Epithelial cell of prostate (primary cell): ENCODE results near the gene INHBB.
"Not testable (repeated sequence)": the region's sequence is repeated elsewhere in the genome, so short reads cannot be mapped to it uniquely, and the experiment has no call there.

Source experiments
- DNase-seq: peaks from one replicate; pipeline ENCODE4 v3.0.0-alpha.2; 2011; ENCODE audit warnings: low read depth, low spot score
- H3K27ac ChIP-seq: fragments of 450-650 bp; 2 replicates; pipeline ENCODE4 v1.5.1; 2017; ENCODE audit warnings: mild to moderate bottlenecking

The INHBB gene

GRCh38 chr2:120315367-120316033 lies 30.4 kb upstream of the INHBB start:
- no peak for DNase-seq
- no peak overlapping the region for H3K27ac ChIP-seq

- DNase-seq, result no peak
- no peak overlapping the region for H3K27ac ChIP-seq
These were observed 29.9 kb upstream of the INHBB start for GRCh38 chr2:120316071-120316470.

- H3K27ac ChIP-seq, result no peak overlapping the region
- DNase-seq, result no peak
These were observed 29.3 kb upstream of the INHBB start for GRCh38 chr2:120316528-120317179.

GRCh38 chr2:120317180-120317533 lies 28.8 kb upstream of the INHBB start:
- no peak overlapping the region for H3K27ac ChIP-seq

GRCh38 chr2:120317916-120318315 lies 28.0 kb upstream of the INHBB start:
- DNase-seq, result no peak

More at GRCh38 chr2:120317180-120317533, 28.8 kb upstream of the INHBB start:
- DNase-seq, result no peak

GRCh38 chr2:120318626-120319025 lies 27.3 kb upstream of the INHBB start:
- no peak overlapping the region for H3K27ac ChIP-seq
- DNase-seq, result no peak

More at GRCh38 chr2:120317916-120318315, 28.0 kb upstream of the INHBB start:
- H3K27ac ChIP-seq, result no peak overlapping the region

GRCh38 chr2:120319123-120319522 lies 26.8 kb upstream of the INHBB start:
- no peak for DNase-seq
- no peak overlapping the region for H3K27ac ChIP-seq

- H3K27ac ChIP-seq, result no peak overlapping the region
- DNase-seq, result no peak
These were observed 26.1 kb upstream of the INHBB start for GRCh38 chr2:120319686-120320317.

- H3K27ac ChIP-seq, result no peak overlapping the region
- no peak for DNase-seq
These were observed 25.6 kb upstream of the INHBB start for GRCh38 chr2:120320318-120320851.

GRCh38 chr2:120320887-120321556 lies 24.9 kb upstream of the INHBB start:
- H3K27ac ChIP-seq, DNase-seq: not testable (repeated sequence)

GRCh38 chr2:120321721-120322284 lies 24.1 kb upstream of the INHBB start:
- no peak overlapping the region for H3K27ac ChIP-seq
- no peak for DNase-seq

GRCh38 chr2:120322329-120322728 lies 23.6 kb upstream of the INHBB start:
- H3K27ac ChIP-seq, result no peak overlapping the region

GRCh38 chr2:120323214-120323613 lies 22.7 kb upstream of the INHBB start:
- no peak overlapping the region for H3K27ac ChIP-seq
- DNase-seq, result no peak

More at GRCh38 chr2:120322329-120322728, 23.6 kb upstream of the INHBB start:
- DNase-seq, result no peak

GRCh38 chr2:120323807-120324399 lies 22.0 kb upstream of the INHBB start:
- no peak overlapping the region for H3K27ac ChIP-seq
- no peak for DNase-seq

GRCh38 chr2:120324933-120325332 lies 21.0 kb upstream of the INHBB start:
- H3K27ac ChIP-seq, result no peak overlapping the region
- no peak for DNase-seq

GRCh38 chr2:120326066-120326465 lies 19.9 kb upstream of the INHBB start:
- no peak overlapping the region for H3K27ac ChIP-seq
- no peak for DNase-seq

- DNase-seq, result no peak
These were observed 14.8 kb upstream of the INHBB start for GRCh38 chr2:120330946-120331822.

GRCh38 chr2:120331903-120332302 lies 14.0 kb upstream of the INHBB start:
- H3K27ac ChIP-seq, result no peak overlapping the region
- DNase-seq, result no peak

More at GRCh38 chr2:120330946-120331822, 14.8 kb upstream of the INHBB start:
- no peak overlapping the region for H3K27ac ChIP-seq

- H3K27ac ChIP-seq, result no peak overlapping the region
- no peak for DNase-seq
These were observed 13.6 kb upstream of the INHBB start for GRCh38 chr2:120332384-120332783.
